Femur (tissue), 1 donor: ENCODE measurements around the gene SLC25A45.

Source experiments
- DNase-seq: peaks from one replicate; pipeline ENCODE4 v3.0.0-alpha.2; 2017

Gene SLC25A45

DNA sequence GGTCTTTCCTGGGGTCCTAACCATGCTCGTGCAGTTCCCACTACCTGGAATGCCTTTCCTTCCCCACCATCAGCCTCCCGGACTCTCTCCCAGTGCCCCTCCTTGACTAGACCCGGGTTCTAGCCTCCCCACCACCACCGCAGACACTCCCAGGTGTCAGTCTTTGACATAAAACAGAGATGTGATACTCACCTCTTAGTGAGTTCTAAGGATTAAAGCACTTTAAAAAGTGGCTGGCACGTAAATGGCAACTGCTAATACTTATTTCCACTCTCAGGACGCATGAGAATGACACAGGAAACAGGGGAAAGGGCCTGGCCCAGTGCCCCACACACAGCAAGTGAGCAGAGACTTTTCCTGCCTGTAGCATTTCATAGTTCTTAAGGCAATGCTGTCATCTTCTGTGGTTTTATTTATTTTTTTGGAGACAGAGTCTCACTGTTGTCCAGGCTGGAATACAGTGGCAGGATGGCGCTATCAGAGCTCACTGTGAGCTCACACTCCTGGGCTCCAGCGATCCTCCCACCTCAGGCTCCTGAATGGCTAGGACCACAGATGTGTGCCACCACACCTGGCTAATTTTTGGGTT lies 1.9 kb upstream of the SLC25A45 start:
- DNase-seq, result no peak

DNA sequence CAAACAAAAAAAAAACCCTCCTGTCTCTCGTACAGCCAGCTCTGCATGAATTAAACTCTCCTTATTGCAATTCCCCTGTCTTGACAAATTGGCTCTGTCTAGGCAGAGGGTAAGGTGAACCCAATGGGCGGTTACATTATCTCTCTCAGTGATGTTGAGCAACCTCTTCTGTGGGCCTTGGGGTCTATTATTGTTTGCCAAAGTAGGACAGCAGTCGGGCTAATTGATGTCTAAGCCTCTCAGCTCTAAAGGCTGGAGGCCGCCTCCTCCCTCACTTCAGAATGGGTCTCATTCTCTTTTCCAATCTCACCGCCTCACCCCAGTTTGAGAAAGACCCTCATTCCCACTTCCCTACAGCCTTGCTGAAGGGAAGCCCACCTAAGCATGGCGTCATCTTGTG lies 1.3 kb upstream of the SLC25A45 start:
- DNase-seq, result no peak

DNA sequence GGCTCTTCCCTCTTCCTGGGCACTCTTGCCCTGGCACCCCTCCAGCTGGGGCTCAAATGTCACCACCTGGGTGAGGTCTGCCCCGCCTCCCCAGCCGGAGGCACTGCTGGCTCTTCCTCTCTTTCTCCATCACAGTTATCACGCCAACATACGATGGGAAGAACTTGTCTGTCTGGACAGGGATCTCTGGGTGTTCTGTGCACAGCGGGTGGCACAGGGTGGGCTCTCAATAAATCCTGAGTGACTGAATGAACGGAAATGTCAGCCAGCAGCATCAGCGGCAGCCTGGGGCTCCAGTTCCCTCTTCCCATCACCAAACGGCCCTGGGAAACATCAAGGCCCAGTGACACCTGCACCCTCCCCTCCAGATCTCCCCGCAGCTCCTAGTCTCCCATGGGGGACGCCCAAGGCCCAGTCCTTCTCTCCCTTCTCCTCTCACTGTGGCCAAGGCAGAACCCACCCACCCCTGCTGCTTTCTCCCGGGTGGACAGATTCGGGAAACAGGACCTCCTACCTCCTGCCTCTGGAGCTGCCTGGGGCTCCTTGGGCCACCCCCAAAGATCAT lies 440 bp upstream of the SLC25A45 start:
- DNase-seq, result no peak

DNA sequence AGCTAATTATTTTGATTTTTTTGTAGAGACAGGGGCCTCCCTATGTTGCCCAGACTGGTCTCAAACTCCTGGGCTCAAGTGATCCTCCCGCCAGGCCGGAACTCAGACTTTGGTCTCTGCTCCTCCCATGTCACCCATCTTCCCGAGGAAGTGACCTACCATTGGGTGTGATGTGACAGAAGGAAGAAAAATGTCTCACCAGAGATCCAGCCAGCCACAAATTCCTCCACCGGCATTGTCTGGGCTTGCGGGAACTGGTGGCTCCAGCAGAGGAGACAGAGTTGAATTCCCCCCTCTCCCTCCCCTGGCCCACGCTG lies 772 bp downstream of the SLC25A45 start:
- no peak for DNase-seq

DNA sequence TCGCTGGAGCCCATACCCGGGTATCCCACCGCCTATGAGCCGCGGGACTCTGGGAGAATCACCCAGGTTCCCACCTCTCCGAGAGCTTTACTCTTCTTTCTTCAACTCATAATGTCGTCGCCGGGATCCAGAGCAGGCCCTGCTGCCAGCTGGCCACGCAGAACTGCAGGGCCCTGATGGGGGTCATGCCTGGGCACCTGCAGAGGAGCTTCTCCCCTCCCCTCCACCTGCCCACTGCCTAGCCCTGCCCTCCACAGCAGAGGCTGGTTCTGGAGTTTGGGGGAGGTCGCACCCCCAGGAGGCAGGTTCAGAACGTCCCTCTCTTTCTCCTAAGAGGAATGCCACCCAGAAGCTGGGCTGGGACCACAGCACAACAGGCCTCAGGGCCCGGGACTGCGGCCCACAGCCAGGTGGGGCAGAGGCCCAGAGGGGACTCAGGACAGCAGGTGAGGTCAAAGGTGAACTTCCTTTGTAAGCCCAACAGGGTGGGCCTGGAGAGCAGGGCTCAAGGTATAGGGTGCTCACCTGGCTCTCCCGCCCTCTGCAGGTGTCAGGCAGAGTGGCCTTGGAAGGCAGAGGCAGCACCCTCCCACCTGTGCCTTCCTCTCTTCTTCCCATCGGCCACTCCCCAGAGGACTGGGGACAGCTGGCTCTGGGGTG lies 1.9 kb downstream of the SLC25A45 start:
- peak; percentile 18 for DNase-seq

DNA sequence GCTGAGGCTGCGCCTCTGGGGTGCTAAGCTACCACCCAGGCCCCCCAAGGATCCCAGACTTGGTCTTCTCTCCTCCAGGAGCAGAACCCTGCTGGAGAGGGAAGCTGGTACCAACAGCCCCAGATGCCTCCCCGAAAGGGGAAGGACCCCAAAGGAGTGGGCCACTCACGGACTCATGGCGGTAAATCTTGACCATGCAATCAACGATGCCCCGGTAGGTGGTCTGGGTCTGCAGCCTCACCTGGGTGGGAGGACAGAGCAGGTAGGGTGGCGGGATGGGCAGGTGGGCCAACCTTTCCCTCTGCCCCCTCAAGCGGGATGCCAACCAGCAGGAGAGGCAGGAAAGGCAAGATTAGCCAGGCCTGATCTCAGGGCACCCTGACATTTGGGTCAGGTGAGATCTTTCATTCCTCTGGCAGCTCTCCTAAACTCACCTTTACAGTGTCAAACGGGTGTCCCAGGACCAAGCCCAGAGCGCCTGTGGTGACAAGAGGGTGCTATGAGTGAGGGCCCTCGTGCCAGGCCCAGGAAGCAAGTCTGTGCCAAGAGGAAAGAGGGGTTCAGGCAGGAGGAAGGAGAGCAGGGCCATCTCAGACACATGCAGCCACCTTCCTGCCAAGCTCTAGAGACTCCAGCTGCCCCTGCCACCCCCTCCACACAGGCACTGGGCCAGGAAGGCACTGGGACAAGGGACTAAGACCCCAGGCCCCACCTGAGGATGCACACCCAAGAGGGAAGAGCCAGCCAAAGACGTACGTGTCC lies 2.6 kb downstream of the SLC25A45 start:
- peak; percentile 17 for DNase-seq

DNA sequence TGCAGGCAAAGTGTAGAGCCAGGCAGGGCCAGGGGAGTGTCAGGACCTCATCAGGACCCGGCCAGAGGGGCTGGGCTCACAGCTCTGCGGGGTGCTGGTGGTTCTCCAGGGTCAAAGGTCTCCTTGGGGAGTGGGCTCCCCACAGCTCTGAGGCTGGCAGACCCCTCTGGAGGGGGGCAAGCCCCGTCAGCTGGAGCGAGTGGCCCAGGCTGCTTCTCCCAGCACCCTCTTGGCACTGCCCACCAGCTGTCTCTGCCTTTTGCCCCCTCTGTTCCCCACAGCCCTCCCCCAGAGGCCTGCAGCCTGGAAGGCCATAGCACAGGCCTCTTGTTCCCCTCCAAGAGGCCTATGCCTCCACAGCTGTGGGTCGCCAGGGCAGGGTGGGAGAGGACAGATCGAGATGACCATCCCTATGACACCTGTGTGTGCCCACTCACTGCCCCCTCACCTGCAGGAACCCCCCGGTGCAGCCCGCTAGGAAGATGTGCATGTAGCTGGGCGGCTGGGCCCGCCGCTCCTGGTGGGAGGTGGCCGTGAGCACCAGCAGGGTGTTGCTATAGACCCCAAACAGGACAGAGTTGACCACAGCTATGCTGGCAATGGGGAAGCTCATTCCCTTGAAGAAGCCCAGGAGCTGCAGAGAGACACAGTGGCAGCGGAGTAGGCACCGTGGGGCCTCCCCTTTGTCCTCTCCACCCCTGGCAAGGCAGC lies 3.4 kb downstream of the SLC25A45 start:
- DNase-seq, result peak; percentile 17

DNA sequence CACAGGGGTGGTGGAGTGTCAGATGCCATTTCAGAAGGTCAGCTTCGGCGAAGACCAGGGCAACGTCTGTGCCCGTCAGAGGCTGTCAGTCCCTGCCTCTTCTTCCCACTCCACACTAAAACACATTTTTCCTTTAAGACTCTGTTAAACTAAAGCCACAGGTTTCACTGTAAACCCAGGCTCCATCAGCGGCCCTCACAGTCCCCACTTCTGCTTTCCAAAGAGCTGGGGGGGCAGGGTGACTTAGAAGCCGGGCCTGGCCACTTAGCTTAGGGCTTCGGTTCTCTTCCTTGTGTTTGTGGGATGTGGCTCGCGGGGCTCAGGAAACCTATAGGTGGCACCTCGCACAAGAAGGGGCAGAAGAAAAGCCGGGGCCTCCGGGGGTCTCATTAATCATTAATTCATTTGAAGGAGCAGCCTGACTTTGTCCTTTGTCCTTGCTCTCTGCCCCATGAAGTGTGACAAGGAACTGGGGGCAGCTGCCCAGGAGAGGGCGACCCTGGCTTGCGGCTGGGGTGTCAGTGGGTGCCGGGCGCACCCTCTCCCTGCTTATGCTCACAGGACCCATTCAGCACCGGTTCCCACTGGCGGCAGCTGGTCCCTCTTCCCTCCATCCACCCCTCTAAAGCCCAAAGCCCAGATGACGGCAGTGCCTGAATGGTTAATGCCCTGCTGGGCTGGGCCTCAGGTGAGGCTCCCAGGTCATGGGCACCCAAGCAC lies 4.1 kb downstream of the SLC25A45 start:
- peak; percentile 42 for DNase-seq

DNA sequence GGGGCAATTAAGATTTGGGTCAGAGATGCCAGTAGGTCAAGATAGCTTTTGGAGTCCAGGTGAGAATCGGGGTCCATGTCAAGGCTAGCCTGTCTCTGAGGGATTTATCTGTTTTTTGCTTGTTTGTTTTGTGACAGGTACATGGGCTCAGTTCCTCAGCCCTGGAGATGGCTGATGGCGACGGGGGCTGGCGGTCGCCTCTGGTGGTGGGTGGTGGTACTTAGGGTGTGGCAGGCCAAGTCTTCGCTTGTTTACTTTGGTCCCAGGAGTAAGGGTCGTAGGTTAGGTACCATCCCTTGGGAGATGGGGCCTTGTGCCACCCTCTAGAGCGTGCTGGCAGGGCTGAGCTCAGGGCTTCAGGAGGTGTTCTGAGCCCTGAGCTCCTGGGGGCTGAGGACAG lies 4.7 kb downstream of the SLC25A45 start:
- peak; percentile 16 for DNase-seq

DNA sequence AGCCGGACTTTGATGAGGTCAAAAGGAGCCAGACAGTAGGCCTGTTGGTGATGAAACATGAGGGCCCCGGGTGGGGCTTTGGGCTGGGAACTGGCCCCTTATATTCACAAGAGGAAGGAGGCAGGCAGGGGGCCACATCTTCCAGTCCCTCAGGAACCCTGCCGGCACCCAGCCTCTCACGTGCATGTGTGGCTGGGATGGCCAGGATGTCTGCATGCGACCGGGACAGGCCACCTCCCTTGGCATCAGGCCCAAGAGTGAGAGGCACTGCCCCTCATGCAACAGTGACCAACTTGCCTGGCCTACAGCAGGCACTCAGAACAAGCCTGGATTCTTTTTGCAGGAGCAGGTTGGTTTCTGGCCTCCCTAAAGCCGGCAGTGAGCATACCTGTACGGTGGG lies 5.4 kb downstream of the SLC25A45 start:
- DNase-seq, result peak; percentile 30

DNA sequence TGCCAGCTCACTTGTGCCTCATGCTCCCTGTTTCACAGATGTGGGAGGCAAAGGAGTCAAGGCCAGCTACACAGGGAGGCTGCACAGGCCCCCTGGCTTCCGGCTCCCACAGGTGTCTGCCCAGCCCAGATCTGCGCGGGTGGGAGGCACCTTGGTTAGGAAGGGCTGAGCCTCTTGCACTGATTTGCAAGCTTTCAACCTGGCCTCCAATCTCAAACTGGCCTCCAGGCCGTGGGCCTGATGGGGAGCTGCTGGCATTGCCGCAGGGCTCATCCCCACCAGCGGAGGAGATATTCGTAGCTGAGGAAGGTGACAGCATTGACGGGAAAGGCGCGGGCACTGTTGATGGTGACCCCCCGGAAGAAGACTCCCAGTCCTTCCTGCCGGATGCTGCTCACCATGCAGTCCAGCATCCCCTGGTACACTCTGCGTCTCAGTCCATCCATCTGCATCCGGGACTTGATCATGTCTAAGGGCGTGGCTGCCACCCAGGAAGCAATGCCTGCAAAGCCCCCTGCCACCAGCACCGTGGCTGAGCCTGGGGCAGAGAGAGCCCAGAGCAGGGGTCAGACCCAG lies 6.2 kb downstream of the SLC25A45 start:
- DNase-seq, result no peak

DNA sequence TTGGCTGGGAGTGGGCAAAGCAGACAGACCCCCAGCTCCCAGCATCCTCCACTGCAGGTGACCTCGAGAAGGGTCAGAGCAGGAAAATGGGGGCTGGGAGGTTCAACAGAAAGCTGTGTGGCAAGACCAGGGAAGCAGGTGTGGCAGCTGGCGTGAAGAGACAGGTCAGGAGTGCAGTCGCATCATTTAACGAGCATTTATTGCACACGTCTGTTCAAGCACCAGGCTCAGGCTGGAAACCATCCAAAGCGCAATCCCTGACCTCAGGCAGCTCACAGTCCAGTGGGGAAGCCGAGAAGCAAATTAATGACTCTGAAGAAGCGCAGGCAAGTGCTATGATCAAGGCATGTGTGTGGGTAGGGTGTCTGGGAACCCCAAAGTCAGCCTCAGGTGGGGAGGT lies 7.4 kb downstream of the SLC25A45 start:
- DNase-seq, result no peak

DNA sequence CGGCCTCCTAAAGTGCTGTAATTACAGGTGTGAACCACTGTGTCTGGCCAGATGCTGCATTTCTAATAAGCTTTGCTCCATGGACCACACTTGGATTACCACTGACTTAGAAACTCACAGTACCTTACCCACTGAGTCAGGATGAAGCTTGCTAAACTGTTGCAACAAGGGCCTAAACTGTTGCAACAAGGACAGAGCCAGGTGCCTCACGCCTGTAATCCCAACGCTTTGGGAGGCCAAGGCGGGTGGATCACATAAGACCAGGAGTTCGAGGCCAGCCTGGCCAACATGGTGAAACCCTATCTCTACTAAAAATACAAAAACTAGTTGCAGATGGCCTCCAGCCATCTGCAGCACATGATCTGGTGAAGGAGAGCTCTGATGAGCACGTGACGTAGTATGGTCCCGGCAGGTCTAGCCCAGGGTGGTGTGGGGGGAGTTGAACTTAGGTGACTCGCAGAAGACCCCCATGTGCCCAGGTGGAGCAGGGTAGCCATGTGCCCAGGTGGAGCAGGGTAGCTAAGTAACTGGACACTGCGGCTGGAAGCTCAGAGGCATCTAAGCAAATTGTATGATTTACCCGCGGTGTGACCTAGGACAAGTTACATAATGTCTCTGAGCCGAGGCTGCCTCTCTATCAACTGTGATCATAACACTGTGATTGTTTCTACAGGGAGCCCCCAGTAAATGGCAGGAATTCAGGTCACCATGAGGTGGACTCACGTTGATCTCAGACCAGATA lies 8.4 kb downstream of the SLC25A45 start:
- DNase-seq, result no peak

DNA sequence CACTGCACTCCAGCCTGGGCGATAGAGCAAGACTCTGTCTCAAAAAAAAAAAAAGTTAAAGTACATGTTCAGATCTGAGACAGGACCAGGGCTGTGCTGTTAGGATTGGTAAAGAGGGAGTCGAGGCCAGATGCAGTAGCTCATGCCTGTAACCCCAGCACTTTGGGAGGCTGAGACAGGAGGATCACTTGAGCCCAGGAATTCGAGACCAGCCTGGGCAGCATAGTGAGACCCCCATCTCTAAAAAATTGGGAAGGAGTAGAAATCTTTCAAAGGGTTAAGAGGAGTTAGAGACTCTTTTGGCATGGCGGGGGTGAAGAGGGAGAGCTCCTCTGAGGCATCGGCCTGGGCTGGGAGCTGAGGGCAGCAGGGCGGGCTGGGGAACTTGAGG lies 11.8 kb downstream of the SLC25A45 start:
- DNase-seq, result no peak

DNA sequence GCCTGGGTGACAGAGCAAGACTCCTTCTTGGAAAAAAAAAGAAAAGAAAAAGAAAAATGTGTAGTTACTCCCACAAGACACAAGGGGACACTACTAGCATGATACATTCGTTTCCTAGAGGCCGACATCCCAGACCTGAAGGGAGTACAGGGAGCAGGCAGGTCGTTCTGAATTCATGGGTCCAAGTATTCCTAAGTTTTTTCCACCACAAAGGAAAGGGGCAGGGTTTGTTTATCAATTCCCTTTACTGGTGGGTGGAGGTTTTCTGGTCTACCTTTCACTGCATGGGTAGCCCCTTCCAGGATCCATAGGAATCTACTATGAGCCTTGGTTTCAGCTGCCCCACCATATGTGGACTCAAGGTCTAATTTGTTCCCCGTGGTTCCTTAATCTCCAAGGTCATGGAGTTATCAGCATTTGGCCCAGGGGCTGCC lies 16.1 kb downstream of the SLC25A45 start:
- DNase-seq, result no peak

DNA sequence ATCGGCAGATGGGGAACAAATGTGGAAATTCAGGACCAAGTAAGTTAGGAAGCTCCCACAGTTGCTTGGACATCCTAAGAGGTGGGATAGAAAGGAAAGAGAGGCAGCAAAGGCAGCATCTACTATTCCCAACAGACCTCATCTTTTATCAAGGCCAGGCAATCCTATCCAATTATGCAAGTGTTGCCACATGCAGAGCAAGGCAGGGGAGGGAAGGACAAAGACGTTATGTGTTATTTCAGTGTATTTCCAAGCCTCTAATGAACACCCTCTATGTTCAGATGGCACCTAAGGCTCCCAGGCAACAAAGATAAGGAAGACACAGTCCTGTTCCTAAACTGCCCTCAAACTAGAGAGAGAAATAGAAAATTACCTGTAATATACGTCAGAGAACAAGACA lies 18.7 kb downstream of the SLC25A45 start:
- DNase-seq, result no peak

DNA sequence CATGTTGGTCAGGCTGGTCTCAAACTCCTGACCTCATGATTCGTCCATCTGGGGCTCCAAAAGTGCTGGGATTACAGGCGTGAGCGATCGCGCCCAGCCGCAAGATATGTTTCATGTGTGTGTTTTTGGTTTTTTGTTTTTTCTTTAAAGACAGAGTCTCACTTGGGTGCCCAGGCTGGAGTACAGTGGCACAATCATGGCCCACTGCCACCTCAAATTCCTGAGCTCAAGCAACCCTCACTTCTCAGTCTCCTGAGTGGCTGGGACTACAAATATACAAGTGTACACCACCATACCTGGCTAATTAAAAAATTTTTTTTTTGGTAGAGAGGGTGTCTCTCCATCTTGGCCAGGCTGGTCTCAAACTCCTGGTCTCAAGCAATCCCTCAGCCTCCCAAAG lies 19.5 kb downstream of the SLC25A45 start:
- DNase-seq, result no peak

DNA sequence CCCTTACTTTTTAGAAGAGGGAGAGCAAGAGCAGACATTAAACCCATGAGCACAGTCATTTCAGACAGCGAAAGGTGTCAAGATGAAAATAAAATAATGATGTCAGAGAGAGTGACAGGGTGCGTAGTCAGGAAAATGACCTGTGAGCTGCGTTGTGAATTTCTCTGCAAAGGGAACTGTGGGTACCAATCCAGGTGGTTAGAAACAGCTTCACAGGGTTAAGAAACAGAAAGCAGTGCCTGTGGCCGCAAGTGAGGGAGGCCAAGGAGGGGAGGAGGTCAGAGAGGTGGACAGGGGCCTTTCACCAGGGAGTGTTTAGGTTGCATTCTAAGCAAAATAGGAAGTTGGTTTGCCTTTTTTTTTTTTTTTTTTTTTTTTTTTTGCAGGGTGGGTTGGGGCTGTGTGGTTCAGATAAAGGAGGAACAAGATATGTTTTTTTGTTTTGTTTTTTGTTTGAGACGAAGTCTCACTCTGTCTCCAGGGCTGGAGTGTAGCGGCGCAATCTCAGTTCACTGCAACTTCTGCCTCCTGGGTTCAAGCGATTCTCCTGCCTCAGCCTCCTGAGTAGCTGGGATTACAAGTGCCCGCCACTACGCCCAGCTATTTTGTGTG lies 20.0 kb downstream of the SLC25A45 start:
- DNase-seq, result no peak

DNA sequence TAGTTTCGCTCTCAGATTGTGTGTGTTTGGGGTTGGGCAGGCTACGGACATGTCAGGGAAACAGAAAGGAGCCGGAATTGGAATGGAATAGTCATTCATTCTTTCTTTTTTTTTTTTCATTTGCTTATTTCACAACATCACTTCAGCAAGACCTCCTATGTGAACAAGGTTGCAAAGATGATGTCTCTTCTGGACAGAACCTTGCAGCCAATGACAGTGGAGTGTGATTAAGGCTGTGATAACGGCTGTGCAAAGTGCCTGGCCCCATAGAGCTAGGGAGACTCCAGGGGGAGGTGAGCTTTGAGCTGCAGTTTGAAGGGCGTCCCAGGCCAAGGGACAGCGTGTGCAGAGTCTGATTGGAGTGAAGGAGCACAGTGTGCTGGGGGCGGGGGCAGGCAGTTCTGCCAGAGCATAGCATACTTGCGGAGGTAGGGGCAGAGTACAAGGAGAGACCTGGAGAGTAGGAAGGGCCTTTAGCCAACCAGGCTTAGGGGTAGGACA lies 24.5 kb downstream of the SLC25A45 start:
- DNase-seq, result no peak

DNA sequence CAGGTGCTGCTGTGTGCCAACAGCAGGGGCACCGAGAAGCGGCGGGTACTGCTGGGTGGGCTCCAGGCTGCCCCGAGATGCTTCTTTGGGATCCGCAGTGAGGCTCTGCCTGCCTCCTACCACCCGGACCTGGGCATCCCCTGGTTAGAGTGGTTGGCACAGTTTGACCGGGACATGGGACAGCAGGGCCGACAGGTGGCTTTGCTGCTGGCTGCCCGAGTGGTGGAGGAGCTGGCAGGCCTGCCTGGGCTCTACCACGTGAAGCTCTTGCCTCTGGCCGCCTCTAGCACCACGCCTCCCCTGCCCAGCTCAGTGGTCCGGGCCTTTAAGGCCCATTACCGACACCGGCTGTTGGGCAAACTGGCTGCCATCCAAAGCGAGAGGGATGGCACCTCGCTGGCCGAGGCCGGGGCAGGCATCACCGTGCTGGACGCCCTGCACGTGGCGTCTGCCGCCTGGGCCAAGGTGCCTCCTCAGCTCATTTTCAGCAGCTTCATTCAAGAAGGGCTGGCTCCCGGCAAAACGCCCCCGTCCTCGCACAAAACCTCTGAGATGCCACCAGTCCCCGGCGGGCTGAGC lies 26.0 kb downstream of the SLC25A45 start:
- no peak for DNase-seq
